ENCODE results near the gene SIVA1. TPM values are rescaled to one million over a fixed set of nuclear protein-coding genes. Genes with fewer than 3 reads are reported as not detected.

The SIVA1 gene
- total RNA-seq: 100 to 1,000 TPM; 137 to 147 TPM

- DNase-seq: peak; percentile 100
- H3K4me3 Mint-ChIP-seq: peak within 1 kb of the TSS; percentile 98
- H3K4me1 Mint-ChIP-seq: peaks cover 39% of the 10 kb centered on the region
- H3K9me3 Mint-ChIP-seq: no peaks in the 10 kb centered on the region
- peak within 1 kb of the TSS; percentile 89 for H3K27ac Mint-ChIP-seq
- no peaks in the 10 kb centered on the region for H3K27me3 Mint-ChIP-seq
- H3K36me3 Mint-ChIP-seq: peaks cover 25% of the 10 kb centered on the region
These were observed at the start of gene SIVA1 for GRCh38 chr14:104752735-104753527. Gene SIVA1 (plus strand): TSS chr14:104753147. CDS start chr14:104753202, 55 bp downstream.

- Mint-ChIP-seq H3K36me3 (peaks cover 5% of the 10 kb centered on the region), H3K4me1 (peaks cover 4% of the 10 kb centered on the region), H3K4me3 (no peak overlapping the region), H3K27ac (no peak overlapping the region), H3K27me3 (no peaks in the 10 kb centered on the region), H3K9me3 (no peaks in the 10 kb centered on the region)
- no peak for DNase-seq
These were observed 49.7 kb upstream of the SIVA1 start for GRCh38 chr14:104703269-104703668.

GRCh38 chr14:104704252-104704651 lies 48.7 kb upstream of the SIVA1 start:
- Mint-ChIP-seq H3K27me3 (no peaks in the 10 kb centered on the region), H3K27ac (no peak overlapping the region), H3K4me1 (peaks cover 6% of the 10 kb centered on the region), H3K9me3 (no peaks in the 10 kb centered on the region), H3K4me3 (no peak overlapping the region), H3K36me3 (peaks cover 5% of the 10 kb centered on the region)
- DNase-seq: no peak

GRCh38 chr14:104705340-104706047 lies 47.5 kb upstream of the SIVA1 start:
- H3K4me3 Mint-ChIP-seq: no peak overlapping the region
- DNase-seq: no peak
- H3K9me3 Mint-ChIP-seq: no peaks in the 10 kb centered on the region
- H3K27me3 Mint-ChIP-seq: no peaks in the 10 kb centered on the region
- H3K36me3 Mint-ChIP-seq: peaks cover 5% of the 10 kb centered on the region
- H3K27ac Mint-ChIP-seq: no peak overlapping the region
- H3K4me1 Mint-ChIP-seq: peaks cover 4% of the 10 kb centered on the region

GRCh38 chr14:104706733-104707607 lies 46.0 kb upstream of the SIVA1 start:
- Mint-ChIP-seq H3K9me3 (no peaks in the 10 kb centered on the region), H3K27me3 (no peaks in the 10 kb centered on the region), H3K4me1 (peaks cover 2% of the 10 kb centered on the region), H3K4me3 (no peak overlapping the region), H3K27ac (no peak overlapping the region), H3K36me3 (peaks cover 5% of the 10 kb centered on the region)
- DNase-seq: no peak

- no peaks in the 10 kb centered on the region for H3K9me3 Mint-ChIP-seq
- DNase-seq: no peak
- no peak overlapping the region for H3K27ac Mint-ChIP-seq
- peaks cover 2% of the 10 kb centered on the region for H3K4me1 Mint-ChIP-seq
- H3K36me3 Mint-ChIP-seq: peaks cover 5% of the 10 kb centered on the region
- no peak overlapping the region for H3K4me3 Mint-ChIP-seq
- no peaks in the 10 kb centered on the region for H3K27me3 Mint-ChIP-seq
These were observed 45.0 kb upstream of the SIVA1 start for GRCh38 chr14:104707608-104708595.

GRCh38 chr14:104708606-104709268 lies 44.2 kb upstream of the SIVA1 start:
- Mint-ChIP-seq H3K27me3 (no peaks in the 10 kb centered on the region), H3K4me3 (no peak overlapping the region), H3K27ac (no peak overlapping the region), H3K36me3 (peaks cover 5% of the 10 kb centered on the region), H3K4me1 (peaks cover 2% of the 10 kb centered on the region), H3K9me3 (no peaks in the 10 kb centered on the region)
- DNase-seq: peak; percentile 73

- H3K36me3 Mint-ChIP-seq: no peaks in the 10 kb centered on the region
- DNase-seq: no peak
These were observed 43.4 kb upstream of the SIVA1 start for GRCh38 chr14:104709387-104710039.

GRCh38 chr14:104710071-104710735 lies 42.7 kb upstream of the SIVA1 start:
- DNase-seq: no peak
- H3K36me3 Mint-ChIP-seq: no peaks in the 10 kb centered on the region
- peaks cover 2% of the 10 kb centered on the region for H3K4me1 Mint-ChIP-seq
- no peak overlapping the region for H3K4me3 Mint-ChIP-seq
- H3K9me3 Mint-ChIP-seq: no peaks in the 10 kb centered on the region
- no peaks in the 10 kb centered on the region for H3K27me3 Mint-ChIP-seq
- H3K27ac Mint-ChIP-seq: no peak overlapping the region

More at GRCh38 chr14:104709387-104710039, 43.4 kb upstream of the SIVA1 start:
- H3K4me1 Mint-ChIP-seq: peaks cover 2% of the 10 kb centered on the region
- no peaks in the 10 kb centered on the region for H3K27me3 Mint-ChIP-seq
- H3K27ac Mint-ChIP-seq: no peak overlapping the region
- no peaks in the 10 kb centered on the region for H3K9me3 Mint-ChIP-seq
- no peak overlapping the region for H3K4me3 Mint-ChIP-seq

- H3K9me3 Mint-ChIP-seq: no peaks in the 10 kb centered on the region
- H3K27me3 Mint-ChIP-seq: no peaks in the 10 kb centered on the region
- no peak overlapping the region for H3K27ac Mint-ChIP-seq
- H3K4me3 Mint-ChIP-seq: no peak overlapping the region
- peaks cover 3% of the 10 kb centered on the region for H3K36me3 Mint-ChIP-seq
- DNase-seq: no peak
- H3K4me1 Mint-ChIP-seq: peaks cover 2% of the 10 kb centered on the region
These were observed 39.8 kb upstream of the SIVA1 start for GRCh38 chr14:104712881-104713734.

- H3K27me3 Mint-ChIP-seq: no peaks in the 10 kb centered on the region
- H3K36me3 Mint-ChIP-seq: peaks cover 3% of the 10 kb centered on the region
These were observed 38.9 kb upstream of the SIVA1 start for GRCh38 chr14:104714066-104714465.

GRCh38 chr14:104714681-104715080 lies 38.3 kb upstream of the SIVA1 start:
- H3K27me3 Mint-ChIP-seq: no peaks in the 10 kb centered on the region
- no peaks in the 10 kb centered on the region for H3K4me1 Mint-ChIP-seq
- H3K4me3 Mint-ChIP-seq: no peak overlapping the region
- no peaks in the 10 kb centered on the region for H3K9me3 Mint-ChIP-seq
- no peak for DNase-seq
- peaks cover 3% of the 10 kb centered on the region for H3K36me3 Mint-ChIP-seq
- H3K27ac Mint-ChIP-seq: no peak overlapping the region

More at GRCh38 chr14:104714066-104714465, 38.9 kb upstream of the SIVA1 start:
- no peak for DNase-seq
- Mint-ChIP-seq H3K4me3 (no peak overlapping the region), H3K27ac (no peak overlapping the region), H3K4me1 (no peaks in the 10 kb centered on the region), H3K9me3 (no peaks in the 10 kb centered on the region)

Measured in activated naive CD8-positive, alpha-beta T cell treated with anti-CD3 and anti-CD28 coated beads for 36 hours (primary cell).